ENCODE data around the gene CFAP61. TPM values are rescaled to one million over a fixed set of nuclear protein-coding genes. Genes with fewer than 3 reads are reported as not detected.

CFAP61 gene
- total RNA-seq, 1 donor from 2014 or later: not detected

- no peak for ATAC-seq
These were observed 225.6 kb downstream of the CFAP61 start for GRCh38 chr20:20277894-20278335.

- ATAC-seq: no peak
These were observed 233.7 kb downstream of the CFAP61 start for GRCh38 chr20:20286061-20286460.

- ATAC-seq: no peak
These were observed 237.0 kb downstream of the CFAP61 start for GRCh38 chr20:20289331-20289730.

GRCh38 chr20:20292472-20292871 is 240.1 kb downstream of the CFAP61 start:
- ATAC-seq: no peak

GRCh38 chr20:20293141-20293540 is 240.8 kb downstream of the CFAP61 start:
- no peak for ATAC-seq

GRCh38 chr20:20293691-20294385 is 241.5 kb downstream of the CFAP61 start:
- ATAC-seq: no peak

GRCh38 chr20:20295621-20296498 is 243.5 kb downstream of the CFAP61 start:
- ATAC-seq: no peak

GRCh38 chr20:20297181-20297580 is 244.8 kb downstream of the CFAP61 start:
- no peak for ATAC-seq

- ATAC-seq: no peak
These were observed 245.4 kb downstream of the CFAP61 start for GRCh38 chr20:20297752-20298151.

- ATAC-seq: no peak
These were observed 247.6 kb downstream of the CFAP61 start for GRCh38 chr20:20299904-20300303.

GRCh38 chr20:20303320-20303719 is 251.0 kb downstream of the CFAP61 start:
- no peak for ATAC-seq

GRCh38 chr20:20303742-20304141 is 251.4 kb downstream of the CFAP61 start:
- no peak for ATAC-seq

GRCh38 chr20:20304942-20305341 is 252.6 kb downstream of the CFAP61 start:
- ATAC-seq: no peak

GRCh38 chr20:20312562-20312961 is 260.2 kb downstream of the CFAP61 start:
- ATAC-seq: no peak

- ATAC-seq: no peak
These were observed 264.9 kb downstream of the CFAP61 start for GRCh38 chr20:20317195-20317594.

- no peak for ATAC-seq
These were observed 265.5 kb downstream of the CFAP61 start for GRCh38 chr20:20317621-20318364.

- ATAC-seq: no peak
These were observed 266.2 kb downstream of the CFAP61 start for GRCh38 chr20:20318365-20319161.

GRCh38 chr20:20321134-20321533 is 268.8 kb downstream of the CFAP61 start:
- ATAC-seq: no peak

- ATAC-seq: no peak
These were observed 269.6 kb downstream of the CFAP61 start for GRCh38 chr20:20321917-20322316.

GRCh38 chr20:20322912-20323311 is 270.6 kb downstream of the CFAP61 start:
- no peak for ATAC-seq

GRCh38 chr20:20327746-20328145 is 275.4 kb downstream of the CFAP61 start:
- peak; percentile 38 for ATAC-seq

- ATAC-seq: no peak
These were observed 277.2 kb downstream of the CFAP61 start for GRCh38 chr20:20329564-20329963.
